CD4-positive, alpha-beta T cell (primary cell): ENCODE results near the gene MICAL2. TPM values are rescaled to one million over a fixed set of nuclear protein-coding genes. Genes with fewer than 3 reads are reported as not detected.

Source experiments
- ATAC-seq: fragments of 200-7000 bp; cut with Tn5 transposase; one replicate; pipeline ENCODE4 v1.10.0; 2022; ENCODE audit warnings: mild to moderate bottlenecking; ENCODE audit not compliant: poor library complexity
- CTCF ChIA-PET: fragments of 350-600 bp; sonication (Branson Sonifier 250); formaldehyde crosslinking; loops from one replicate; lab custom pipeline; 2021; ENCODE audit warnings: antibody characterized with exemption, inconsistent platforms; lab: Charles Lee
- POLR2A ChIA-PET: fragments of 350-600 bp; sonication (Branson Sonifier 250); formaldehyde crosslinking; loops from one replicate; lab custom pipeline; 2021; ENCODE audit warnings: antibody characterized with exemption, inconsistent platforms; lab: Charles Lee
- DNase-seq, 14 experiments: peaks; one replicate each; pipeline ENCODE4 v3.0.0-alpha.2; 2013 to 2020; ENCODE audit warnings: mixed read lengths in 2 of 14
- H3K27ac ChIP-seq, 2 donors: one replicate each; pipeline versions ENCODE4 v1.5.1 to v1.7.0; 2013; ENCODE audit warnings: low read length in 2 of 2, low read depth in 1 of 2, mild to moderate bottlenecking in 1 of 2
- H3K27me3 ChIP-seq, 2 experiments: 1 replicate in 1 of 2; 2 replicates in 1 of 2; pipeline versions ENCODE4 v1.6.1 to v1.7.0; 2013; ENCODE audit warnings: low read length in 2 of 2, control low read depth in 1 of 2, mild to moderate bottlenecking in 1 of 2, moderate library complexity in 1 of 2; ENCODE audit not compliant: insufficient read depth in 2 of 2, control insufficient read depth in 1 of 2
- H3K36me3 ChIP-seq: one replicate; pipeline ENCODE4 v1.6.1; 2013; ENCODE audit warnings: low read length, control low read depth; ENCODE audit not compliant: insufficient read depth
- H3K4me1 ChIP-seq: one replicate; pipeline ENCODE4 v1.6.1; 2013; ENCODE audit warnings: low read length, control low read depth; ENCODE audit not compliant: insufficient read depth
- H3K4me3 ChIP-seq: one replicate; pipeline ENCODE4 v1.5.1; 2013; ENCODE audit warnings: mild to moderate bottlenecking, low read length, moderate library complexity
- H3K9me3 ChIP-seq, 2 experiments: 1 replicate in 1 of 2; 2 replicates in 1 of 2; pipeline versions ENCODE4 v1.6.1 to v1.7.0; 2013; ENCODE audit warnings: low read length in 2 of 2, mild to moderate bottlenecking in 2 of 2, control low read depth in 1 of 2, moderate library complexity in 1 of 2; ENCODE audit not compliant: control insufficient read depth in 1 of 2, insufficient read depth in 1 of 2
- H3K27ac Mint-ChIP-seq: one replicate; pipeline ENCODE4 v1.8.0; 2020; ENCODE audit warnings: mixed read lengths
- H3K27me3 Mint-ChIP-seq: one replicate; pipeline ENCODE4 v1.8.0; 2021; ENCODE audit warnings: mixed read lengths
- H3K36me3 Mint-ChIP-seq: one replicate; pipeline ENCODE4 v1.8.0; 2021; ENCODE audit warnings: low read depth, mixed read lengths
- H3K4me1 Mint-ChIP-seq: one replicate; pipeline ENCODE4 v1.8.0; 2021; ENCODE audit warnings: low read depth, mixed read lengths
- H3K4me3 Mint-ChIP-seq: one replicate; pipeline ENCODE4 v1.8.0; 2020; ENCODE audit warnings: mild to moderate bottlenecking, mixed read lengths
- H3K9me3 Mint-ChIP-seq: one replicate; pipeline ENCODE4 v1.8.0; 2020; ENCODE audit warnings: mixed read lengths
- intact Hi-C, 2 experiments: fragments of 100-400 bp; cut with DNase I in 1 of 2; cut with micrococcal nuclease in 1 of 2; formaldehyde crosslinking; loops; one replicate each; pipeline versions ENCODE4 v1.15.1 to v1.9.0; 2023 to 2025; cut with DNase I, micrococcal nuclease
- total RNA-seq, 174 experiments: library from RNA in 2 of 174; stranded (reverse) in 2 of 174; gene quantifications; one replicate each; pipeline ENCODE4 v1.2.3 and lab custom pipeline; 2021 to 2026
- TF ChIP-seq, protein P1 (sequence below): fragments of 200-600 bp; IDR thresholded peaks from one replicate; pipeline ENCODE4 v1.8.0; 2022; ENCODE audit warnings: antibody characterized with exemption, mild to moderate bottlenecking

The MICAL2 gene
- total RNA-seq, 2 experiments from 2014 or later: 12.8 to 14.1 TPM

DNA sequence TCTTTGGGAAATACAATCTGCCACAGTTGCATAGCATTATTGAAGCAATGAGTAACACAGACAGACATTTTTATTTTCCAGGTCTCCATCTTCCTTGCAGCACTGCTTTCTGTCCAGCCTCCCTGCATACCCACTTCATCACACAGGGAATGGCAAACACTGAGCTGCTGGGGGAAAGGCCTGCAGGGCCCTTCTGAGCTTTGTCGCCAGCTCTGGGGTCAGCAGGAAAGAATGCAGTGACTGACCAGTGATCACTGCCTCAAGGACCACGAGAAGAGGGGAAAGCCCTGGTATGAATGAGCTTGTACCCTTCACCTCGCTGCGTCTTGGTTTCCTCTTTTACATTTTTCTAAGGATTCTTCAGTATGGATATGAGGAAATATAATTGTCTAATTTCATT lies 21.3 kb upstream of the MICAL2 start:
- no peak overlapping the region for H3K4me3 Mint-ChIP-seq
- no peak overlapping the region for H3K27ac Mint-ChIP-seq
- intact Hi-C loops: no loop called here
- CTCF ChIA-PET: no interaction called here
- Histone ChIP-seq H3K4me3 (no peak overlapping the region), H3K36me3 (no peaks in the 10 kb centered on the region), H3K4me1 (peaks cover 65% of the 10 kb centered on the region), H3K27me3 (no peaks in the 10 kb centered on the region), H3K9me3 (no peaks in the 10 kb centered on the region), H3K27ac (peak overlapping the region in 1 of 2 donors; percentile 12)
- TF ChIP-seq, protein P1, sequence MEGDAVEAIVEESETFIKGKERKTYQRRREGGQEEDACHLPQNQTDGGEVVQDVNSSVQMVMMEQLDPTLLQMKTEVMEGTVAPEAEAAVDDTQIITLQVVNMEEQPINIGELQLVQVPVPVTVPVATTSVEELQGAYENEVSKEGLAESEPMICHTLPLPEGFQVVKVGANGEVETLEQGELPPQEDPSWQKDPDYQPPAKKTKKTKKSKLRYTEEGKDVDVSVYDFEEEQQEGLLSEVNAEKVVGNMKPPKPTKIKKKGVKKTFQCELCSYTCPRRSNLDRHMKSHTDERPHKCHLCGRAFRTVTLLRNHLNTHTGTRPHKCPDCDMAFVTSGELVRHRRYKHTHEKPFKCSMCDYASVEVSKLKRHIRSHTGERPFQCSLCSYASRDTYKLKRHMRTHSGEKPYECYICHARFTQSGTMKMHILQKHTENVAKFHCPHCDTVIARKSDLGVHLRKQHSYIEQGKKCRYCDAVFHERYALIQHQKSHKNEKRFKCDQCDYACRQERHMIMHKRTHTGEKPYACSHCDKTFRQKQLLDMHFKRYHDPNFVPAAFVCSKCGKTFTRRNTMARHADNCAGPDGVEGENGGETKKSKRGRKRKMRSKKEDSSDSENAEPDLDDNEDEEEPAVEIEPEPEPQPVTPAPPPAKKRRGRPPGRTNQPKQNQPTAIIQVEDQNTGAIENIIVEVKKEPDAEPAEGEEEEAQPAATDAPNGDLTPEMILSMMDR: no peak
- H3K36me3 Mint-ChIP-seq: no peaks in the 10 kb centered on the region
- POLR2A ChIA-PET: no interaction called here
- DNase-seq (no peak), ATAC-seq (no peak)
- no peaks in the 10 kb centered on the region for H3K9me3 Mint-ChIP-seq
- no peaks in the 10 kb centered on the region for H3K27me3 Mint-ChIP-seq
- peaks cover 67% of the 10 kb centered on the region for H3K4me1 Mint-ChIP-seq

DNA sequence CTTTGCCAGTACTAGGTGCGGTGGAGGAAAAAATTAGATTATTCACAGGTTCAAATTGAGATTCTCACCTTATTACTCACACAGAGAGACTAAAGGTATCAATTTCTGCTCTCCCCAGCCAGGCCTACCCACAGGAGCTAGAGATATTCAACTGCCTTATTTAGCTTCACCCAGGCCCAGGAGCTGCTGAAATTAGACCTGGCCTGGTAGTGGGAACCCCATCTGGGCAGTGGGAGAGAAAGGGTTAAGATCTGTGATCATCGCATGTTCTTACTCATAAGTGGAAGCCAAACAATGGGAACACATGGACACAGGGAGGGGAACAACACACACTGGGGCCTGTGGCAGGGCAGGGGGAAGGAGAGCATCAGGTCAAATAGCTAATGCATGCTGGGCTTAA lies 20.9 kb upstream of the MICAL2 start:
- Histone ChIP-seq H3K4me1 (peaks cover 65% of the 10 kb centered on the region), H3K36me3 (no peaks in the 10 kb centered on the region), H3K27me3 (no peaks in the 10 kb centered on the region), H3K9me3 (no peaks in the 10 kb centered on the region), H3K27ac (no peak overlapping the region), H3K4me3 (no peak overlapping the region)
- intact Hi-C loops: no loop called here
- POLR2A ChIA-PET: interaction anchor here (0.9 to 1.9 kb wide), 2 partner anchors 22 to 135 kb away, joined by 3 to 6 read pairs; no protein-coding TSS in a partner anchor
- Mint-ChIP-seq H3K36me3 (no peaks in the 10 kb centered on the region), H3K9me3 (no peaks in the 10 kb centered on the region), H3K4me3 (peak overlapping the region; percentile 18), H3K4me1 (peaks cover 67% of the 10 kb centered on the region), H3K27me3 (no peaks in the 10 kb centered on the region), H3K27ac (peak overlapping the region; percentile 21)
- no peak for DNase-seq
- CTCF ChIA-PET: no interaction called here
- ATAC-seq: no peak
- TF ChIP-seq, protein P1: no peak

DNA sequence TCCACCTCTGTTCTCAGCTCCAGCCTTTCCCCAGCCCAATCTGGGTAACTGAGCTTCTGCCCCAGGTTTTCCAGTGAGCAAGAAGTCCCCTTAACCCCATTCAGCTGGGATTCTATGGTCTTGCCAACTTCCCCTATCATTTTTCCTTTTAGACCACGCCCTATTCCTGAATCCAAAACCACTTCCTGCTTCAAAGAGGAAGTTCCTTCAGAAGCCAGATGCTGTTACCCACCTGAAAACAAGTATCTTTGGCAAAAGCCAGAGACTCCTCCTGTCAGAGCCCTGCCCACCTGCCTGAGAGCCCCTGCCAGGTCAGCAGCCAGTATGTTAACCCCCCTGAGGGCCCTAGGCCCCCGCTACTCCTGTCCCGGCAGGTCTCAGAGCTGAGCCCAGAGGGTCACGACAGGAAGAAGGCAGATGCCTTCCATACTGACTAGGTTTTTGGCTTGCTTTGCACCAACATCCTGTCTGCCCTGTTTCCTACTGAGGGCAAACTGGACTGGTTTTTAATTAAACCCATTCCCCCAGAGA lies 20.3 kb upstream of the MICAL2 start:
- no peaks in the 10 kb centered on the region for H3K27me3 Mint-ChIP-seq
- ChIA-PET POLR2A (interaction anchor here (0.9 to 1.9 kb wide), 2 partner anchors 22 to 134 kb away, joined by 3 to 6 read pairs; no protein-coding TSS in a partner anchor), CTCF (no interaction called here)
- H3K4me3 ChIP-seq: no peak overlapping the region
- no peak overlapping the region for H3K27ac ChIP-seq
- TF ChIP-seq, protein P1: no peak
- DNase-seq (peak in 4 of 14 experiments; percentile 32 to 37 (median 34)), ATAC-seq (peak; percentile 33)
- peaks cover 64% of the 10 kb centered on the region for H3K4me1 ChIP-seq
- H3K9me3 Mint-ChIP-seq: no peaks in the 10 kb centered on the region
- intact Hi-C loops: no loop called here
- no peaks in the 10 kb centered on the region for H3K9me3 ChIP-seq
- no peaks in the 10 kb centered on the region for H3K36me3 Mint-ChIP-seq
- no peaks in the 10 kb centered on the region for H3K27me3 ChIP-seq
- peak overlapping the region; percentile 78 for H3K27ac Mint-ChIP-seq
- peak overlapping the region; percentile 31 for H3K4me3 Mint-ChIP-seq
- peaks cover 71% of the 10 kb centered on the region for H3K4me1 Mint-ChIP-seq
- no peaks in the 10 kb centered on the region for H3K36me3 ChIP-seq
